Ectodermal cell (in vitro differentiated cells): Measurements from ENCODE around the gene HERPUD1.
"Not testable (repeated sequence)": the region's sequence is repeated elsewhere in the genome, so short reads cannot be mapped to it uniquely, and the experiment has no call there.

Source experiments
- H3K27ac ChIP-seq: 2 replicates; pipeline ENCODE4 v1.7.0; 2013; ENCODE audit warnings: mild to moderate bottlenecking, low read depth, low read length; ENCODE audit not compliant: insufficient read depth, poor library complexity, severe bottlenecking
- H3K27me3 ChIP-seq: 2 replicates; pipeline ENCODE4 v1.7.0; 2013; ENCODE audit warnings: mild to moderate bottlenecking, low read length; ENCODE audit not compliant: insufficient read depth, control insufficient read depth, poor library complexity, severe bottlenecking
- H3K36me3 ChIP-seq: one replicate; pipeline ENCODE4 v1.7.0; 2013; ENCODE audit warnings: low read length; ENCODE audit not compliant: control insufficient read depth, insufficient read depth
- H3K4me1 ChIP-seq: one replicate; pipeline ENCODE4 v1.7.0; 2013; ENCODE audit warnings: low read length; ENCODE audit not compliant: control insufficient read depth, insufficient read depth
- H3K4me3 ChIP-seq: 2 replicates; pipeline ENCODE4 v1.7.0; 2013; ENCODE audit warnings: low read depth, low read length, control low read depth; ENCODE audit not compliant: insufficient read depth
- H3K9me3 ChIP-seq: 2 replicates; pipeline ENCODE4 v1.7.0; 2013; ENCODE audit warnings: mild to moderate bottlenecking, low read length, moderate library complexity; ENCODE audit not compliant: control insufficient read depth
- WGBS, 2 experiments: methylation state at CpG; one replicate each; pipeline ENCODE4 v1.1.7; 2013; ENCODE audit warnings: missing lambda C conversion rate in 2 of 2; 5-methylcytosine and 5-hydroxymethylcytosine counted together

Gene HERPUD1

DNA sequence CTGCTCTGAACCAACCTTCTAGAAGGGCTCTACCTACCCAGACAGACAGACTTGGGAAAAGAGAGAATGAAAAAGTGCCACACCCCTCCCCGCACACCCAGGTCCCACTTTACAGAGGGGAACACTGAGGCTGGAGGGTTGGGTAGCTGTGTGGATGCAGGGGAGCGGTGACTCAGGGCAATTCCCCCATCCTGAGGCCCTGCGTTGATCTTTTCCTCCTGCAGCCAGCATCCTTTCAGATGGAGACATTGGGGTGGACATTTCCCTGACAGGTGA, 39.8 kb downstream of the HERPUD1 start:
- no peaks in the 10 kb centered on the region for H3K27me3 ChIP-seq
- H3K9me3 ChIP-seq, result no peaks in the 10 kb centered on the region
- 85 to 93% methylated on average over 2 to 3 of the region's 3 CpGs for WGBS, 2 experiments
- H3K27ac ChIP-seq, result no peak overlapping the region
- H3K36me3 ChIP-seq, result no peaks in the 10 kb centered on the region
- no peak overlapping the region for H3K4me3 ChIP-seq
- H3K4me1 ChIP-seq, result no peaks in the 10 kb centered on the region

DNA sequence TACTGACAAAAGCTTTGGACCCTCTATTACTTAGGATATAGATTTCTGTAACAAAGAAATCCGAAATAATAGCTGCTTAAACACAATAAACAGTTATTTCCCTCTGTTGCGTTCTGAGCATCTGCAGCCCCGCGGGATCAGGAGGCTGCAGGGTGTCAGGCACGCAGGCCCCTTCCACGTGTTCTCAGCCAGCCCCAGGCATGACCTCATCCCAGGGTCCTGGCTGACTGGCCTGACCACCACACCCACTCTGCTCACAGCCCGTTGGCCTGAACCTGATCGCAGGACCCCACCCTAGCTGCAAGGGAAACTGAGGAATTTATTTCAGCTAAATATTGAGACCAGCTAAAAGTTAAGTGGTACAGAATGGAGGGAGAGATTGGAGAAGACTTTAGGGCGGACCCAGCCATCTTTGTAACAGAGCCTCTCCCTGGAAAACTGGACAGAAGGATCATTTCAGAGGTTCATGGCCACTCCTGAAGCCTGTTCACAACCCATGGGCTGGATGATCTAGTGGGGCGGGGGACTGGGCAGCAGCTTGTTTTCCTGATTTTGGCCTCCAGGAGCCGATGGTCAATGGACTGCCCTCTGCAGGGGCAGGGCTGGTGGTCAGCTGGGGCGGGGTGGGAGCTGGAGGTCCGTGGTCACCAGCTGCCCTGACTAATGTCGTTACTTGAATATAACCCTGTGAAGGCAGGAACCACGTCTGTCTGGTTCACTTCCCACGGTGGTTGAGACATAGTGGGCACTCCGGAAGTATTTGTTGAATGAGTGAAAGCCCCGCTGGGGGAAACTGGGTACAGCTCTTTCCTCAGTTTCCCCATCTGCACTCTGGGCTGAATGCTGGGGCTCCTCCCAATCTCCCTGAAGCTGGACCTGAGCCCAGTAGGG, 40.7 kb downstream of the HERPUD1 start:
- H3K4me3 ChIP-seq, result no peak overlapping the region
- WGBS, 2 experiments, result 86 to 87% methylated on average over 18 of the region's 18 CpGs
- H3K27ac ChIP-seq, result no peak overlapping the region

DNA sequence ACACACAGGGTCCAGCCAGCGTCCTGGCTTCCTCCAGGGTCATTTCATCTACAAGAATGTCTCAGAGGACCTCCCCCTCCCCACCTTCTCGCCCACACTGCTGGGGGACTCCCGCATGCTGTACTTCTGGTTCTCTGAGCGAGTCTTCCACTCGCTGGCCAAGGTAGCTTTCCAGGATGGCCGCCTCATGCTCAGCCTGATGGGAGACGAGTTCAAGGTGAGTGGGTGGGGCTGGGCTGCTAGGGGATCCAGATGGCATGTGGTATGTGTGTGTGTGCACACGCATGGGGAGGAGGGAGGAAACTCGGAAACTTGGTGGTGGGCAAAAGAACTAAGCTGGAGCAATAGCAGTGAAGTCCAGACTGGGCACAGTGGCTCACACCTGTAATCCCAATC, 41.4 kb downstream of the HERPUD1 start:
- Histone ChIP-seq H3K4me3 (no peak overlapping the region), H3K9me3 (no peaks in the 10 kb centered on the region), H3K4me1 (no peaks in the 10 kb centered on the region), H3K27me3 (no peaks in the 10 kb centered on the region), H3K27ac (no peak overlapping the region), H3K36me3 (no peaks in the 10 kb centered on the region)
- 93 to 94% methylated on average over 9 of the region's 9 CpGs for WGBS, 2 experiments

More for the DNA sequence above, 40.7 kb downstream of the HERPUD1 start:
- Histone ChIP-seq H3K4me1 (no peaks in the 10 kb centered on the region), H3K9me3 (no peaks in the 10 kb centered on the region), H3K36me3 (no peaks in the 10 kb centered on the region), H3K27me3 (no peaks in the 10 kb centered on the region)

DNA sequence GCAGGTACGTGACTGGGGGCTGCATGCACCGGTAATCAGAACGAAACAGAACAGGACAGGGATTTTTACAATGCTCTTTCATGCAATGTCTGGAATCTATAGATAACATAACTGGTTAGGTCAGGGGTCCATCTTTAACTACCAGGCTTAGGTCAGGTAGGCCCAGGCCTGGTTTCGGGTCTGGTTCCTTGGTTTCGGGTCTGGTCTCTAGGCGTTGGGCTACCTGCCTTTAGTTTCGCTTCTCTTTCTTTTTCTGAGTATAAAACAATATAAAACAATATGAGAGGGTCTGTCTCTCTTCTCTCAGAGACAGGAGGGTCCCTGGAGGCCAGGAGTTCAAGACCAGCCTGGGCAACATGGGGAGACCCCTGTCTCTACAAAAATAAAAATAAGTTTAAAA, 42.0 kb downstream of the HERPUD1 start:
- H3K27ac ChIP-seq, H3K4me1 ChIP-seq, H3K27me3 ChIP-seq, H3K9me3 ChIP-seq, H3K4me3 ChIP-seq, H3K36me3 ChIP-seq: not testable (repeated sequence)
- WGBS, 2 experiments, result 86 to 99% methylated on average over 5 to 7 of the region's 7 CpGs

DNA sequence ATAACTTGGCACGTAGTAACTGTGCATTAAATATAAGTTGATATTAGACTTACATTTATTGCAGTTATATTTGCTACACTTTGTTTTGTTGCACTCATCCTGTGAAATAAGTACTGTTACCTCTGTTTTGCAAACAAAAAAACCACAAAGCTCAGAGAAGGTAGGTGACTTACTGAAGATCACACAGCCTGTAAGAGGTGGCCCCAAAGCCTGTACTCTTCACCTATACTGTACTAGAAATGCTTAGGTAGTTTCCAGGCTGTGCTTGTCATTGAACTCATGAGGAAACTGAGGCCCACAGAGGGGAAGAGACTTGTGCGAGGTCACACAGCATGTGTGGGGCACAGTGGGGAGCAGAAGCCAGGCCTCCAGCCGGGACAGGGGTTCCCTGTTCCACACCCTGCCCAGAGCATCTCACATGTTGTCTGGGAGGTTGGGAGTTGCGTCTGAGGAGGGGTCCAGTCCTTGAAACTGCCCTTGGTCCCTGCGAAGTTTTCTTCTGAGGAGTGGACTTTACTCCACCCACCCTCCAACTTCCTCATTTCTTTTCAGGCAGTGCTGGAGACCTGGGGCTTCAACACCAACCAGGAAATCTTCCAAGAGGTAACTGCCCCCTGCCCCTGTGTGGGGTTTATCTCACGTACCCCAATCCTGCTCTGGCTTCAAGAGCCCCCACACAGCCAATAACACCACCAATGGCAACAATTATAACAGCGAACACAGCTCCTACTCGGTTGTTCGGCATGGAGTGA, 42.8 kb downstream of the HERPUD1 start:
- no peaks in the 10 kb centered on the region for H3K4me1 ChIP-seq
- WGBS, 2 experiments, result 91 to 93% methylated on average over 8 to 9 of the region's 9 CpGs
- no peaks in the 10 kb centered on the region for H3K36me3 ChIP-seq
- no peak overlapping the region for H3K27ac ChIP-seq
- no peaks in the 10 kb centered on the region for H3K9me3 ChIP-seq
- no peaks in the 10 kb centered on the region for H3K27me3 ChIP-seq
- H3K4me3 ChIP-seq, result no peak overlapping the region

DNA sequence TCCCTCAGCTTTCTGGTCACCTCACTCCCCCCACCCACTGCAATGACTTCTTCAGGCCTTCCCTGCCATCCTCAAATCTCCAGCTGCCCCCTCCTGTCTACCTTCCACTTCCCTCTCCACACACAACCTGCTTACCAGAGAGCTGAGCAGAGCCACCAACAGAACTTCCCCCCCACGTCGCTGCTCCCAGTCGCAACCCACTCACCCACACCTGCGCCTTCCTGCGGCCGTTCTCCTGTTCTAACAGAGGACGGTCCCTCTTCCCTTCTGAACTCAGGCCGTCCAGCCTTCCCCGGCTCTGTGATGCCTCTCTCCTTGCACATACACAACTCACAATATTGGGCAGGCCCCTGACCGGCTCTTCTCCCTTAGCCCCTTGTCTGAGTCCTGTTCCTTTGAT, 43.8 kb downstream of the HERPUD1 start:
- no peak overlapping the region for H3K4me3 ChIP-seq
- no peaks in the 10 kb centered on the region for H3K36me3 ChIP-seq
- whole genome bisulfite sequencing, 2 experiments, result 92% methylated on average over 10 of the region's 10 CpGs
- H3K9me3 ChIP-seq, result no peaks in the 10 kb centered on the region
- H3K27me3 ChIP-seq, result no peaks in the 10 kb centered on the region
- no peak overlapping the region for H3K27ac ChIP-seq
- H3K4me1 ChIP-seq, result no peaks in the 10 kb centered on the region

DNA sequence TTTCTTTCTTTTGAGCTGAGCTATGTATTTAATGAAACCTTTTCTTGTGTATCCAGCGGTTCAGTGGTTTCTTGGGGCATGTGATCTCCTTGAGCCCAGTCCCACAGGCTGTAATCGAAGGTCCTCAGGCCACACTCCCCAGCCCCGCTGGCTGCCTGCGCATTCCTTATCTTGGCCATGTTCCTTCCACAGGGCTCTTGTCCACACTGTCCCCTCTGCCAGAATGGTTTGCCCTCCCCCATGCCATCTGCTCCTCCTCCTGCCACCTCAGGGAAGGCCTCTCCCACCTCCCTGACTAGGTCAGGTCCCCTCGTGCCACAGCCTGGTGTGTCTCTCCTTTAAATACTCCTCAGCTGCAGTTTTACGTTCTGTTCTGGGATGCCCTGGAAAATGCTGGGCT, 45.3 kb downstream of the HERPUD1 start:
- peaks cover 4% of the 10 kb centered on the region for H3K4me1 ChIP-seq
- H3K4me3 ChIP-seq, result no peak overlapping the region
- no peaks in the 10 kb centered on the region for H3K36me3 ChIP-seq
- no peaks in the 10 kb centered on the region for H3K27me3 ChIP-seq
- no peaks in the 10 kb centered on the region for H3K9me3 ChIP-seq
- 80 to 86% methylated on average over 6 of the region's 6 CpGs for WGBS, 2 experiments
- H3K27ac ChIP-seq, result no peak overlapping the region

DNA sequence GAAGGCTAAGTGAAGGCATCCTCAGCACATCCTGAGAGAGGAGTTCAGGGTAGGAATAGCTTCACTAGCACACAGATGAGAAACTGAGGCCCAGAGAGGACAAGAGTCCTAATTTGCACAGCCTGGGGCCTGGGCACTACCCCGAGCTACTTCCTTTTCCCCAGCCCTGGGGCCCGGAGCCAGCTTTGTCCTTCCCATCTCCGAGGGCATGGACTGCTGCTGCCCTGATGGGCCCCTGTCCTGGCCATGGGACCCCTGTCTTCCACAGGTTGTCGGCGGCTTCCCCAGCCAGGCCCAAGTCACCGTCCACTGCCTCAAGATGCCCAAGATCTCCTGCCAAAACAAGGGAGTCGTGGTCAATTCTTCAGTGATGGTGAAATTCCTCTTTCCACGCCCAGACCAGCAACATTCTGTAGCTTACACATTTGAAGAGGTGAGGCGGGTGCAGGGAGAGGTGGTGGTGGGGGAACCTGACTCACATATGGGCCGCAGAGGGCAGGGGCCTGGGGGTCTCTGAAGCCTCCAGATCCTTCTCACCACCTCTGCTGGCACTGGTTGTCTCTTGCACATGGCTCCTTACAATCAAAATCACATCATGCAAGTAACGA, 46.0 kb downstream of the HERPUD1 start:
- H3K4me1 ChIP-seq, result peaks cover 4% of the 10 kb centered on the region
- H3K9me3 ChIP-seq, result no peaks in the 10 kb centered on the region
- no peaks in the 10 kb centered on the region for H3K36me3 ChIP-seq
- H3K27me3 ChIP-seq, result no peaks in the 10 kb centered on the region
- H3K27ac ChIP-seq, result no peak overlapping the region
- WGBS, 2 experiments, result 93% methylated on average over 11 of the region's 11 CpGs
- H3K4me3 ChIP-seq, result no peak overlapping the region

DNA sequence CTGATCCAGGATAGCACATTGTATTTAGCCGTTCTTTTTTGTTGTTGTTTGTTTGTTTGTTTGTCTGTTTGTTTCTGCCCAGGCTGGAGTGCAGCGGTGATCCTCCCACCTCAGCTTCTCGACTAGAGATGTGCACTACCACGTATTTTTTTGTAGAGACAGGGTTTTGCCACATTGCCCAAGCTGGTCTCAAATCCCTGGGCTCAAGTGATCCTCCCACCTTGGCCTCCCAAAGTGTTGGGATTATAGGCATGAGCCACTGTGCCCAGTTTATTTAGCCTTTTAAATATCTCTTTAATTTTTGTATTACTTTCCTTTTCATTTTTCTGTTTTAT, 48.2 kb downstream of the HERPUD1 start:
- Histone ChIP-seq H3K27ac (no peak overlapping the region), H3K9me3 (no peaks in the 10 kb centered on the region), H3K4me1 (peaks cover 4% of the 10 kb centered on the region), H3K36me3 (no peaks in the 10 kb centered on the region), H3K27me3 (no peaks in the 10 kb centered on the region), H3K4me3 (no peak overlapping the region)
- 85 to 91% methylated on average over 4 of the region's 4 CpGs for WGBS, 2 experiments
